K562 (cell line): ENCODE results near the gene NRCAM. TPM values are rescaled to one million over a fixed set of nuclear protein-coding genes. Genes with fewer than 3 reads are reported as not detected.

Source experiments
- ATAC-seq: fragments of 200-7000 bp; cut with Tn5 transposase; 3 replicates; pipeline ENCODE4 v1.9.1; 2020; ENCODE audit warnings: moderate library complexity
- BruUV-seq: library from RNA; stranded (reverse); fragments of 400-500 nt; replicated peaks from 2 replicates; lab custom pipeline; 2021; lab: Mats Ljungman, UMichigan
- CTCF ChIA-PET: fragments of 300-600 bp; formaldehyde crosslinking; extraction: SDS; loops from one replicate; lab custom pipeline; 2021; ENCODE audit warnings: low intra/inter-chr PET ratio; lab: Yijun Ruan, JAX
- POLR2A ChIA-PET: fragments of 300-600, 350-650 bp; sonication (Branson Sonifier 250); formaldehyde crosslinking; extraction: SDS; loops from one replicate; lab custom pipeline; 2021; ENCODE audit warnings: antibody characterized with exemption, inconsistent platforms; lab: Yijun Ruan, JAX
- DNase-seq, 4 experiments: peaks; one replicate each; pipeline versions ENCODE4 v3.0.0 to v3.0.0-alpha.2; 2011 to 2018; ENCODE audit warnings: low spot score in 3 of 4, mixed read lengths in 3 of 4; ENCODE audit errors: extremely low read depth in 1 of 4
- FAIRE-seq: peaks from 2 replicates; lab custom pipeline; 2011; peaks lifted over from hg19 to GRCh38; lab: Jason Lieb, UNC
- H2AFZ ChIP-seq: 2 replicates; pipeline ENCODE4 v1.6.0; 2011; ENCODE audit warnings: low read depth, low read length, control low read depth, inconsistent platforms
- H3K27ac ChIP-seq: fragments of 200-600 bp; 3 replicates; pipeline ENCODE4 v1.8.0; 2011; ENCODE audit warnings: low read depth, mild to moderate bottlenecking, control low read depth, inconsistent platforms, low read length, moderate library complexity, mixed read lengths; ENCODE audit errors: extremely low read depth
- H3K27me3 ChIP-seq, 2 experiments: fragments of 300-600 bp in 1 of 2; 2 replicates in 1 of 2; 3 replicates in 1 of 2; pipeline versions ENCODE4 v1.6.0 to v1.8.0; 2011; ENCODE audit warnings: inconsistent platforms in 2 of 2, low read length in 2 of 2, mild to moderate bottlenecking in 1 of 2, mixed read lengths in 1 of 2, moderate library complexity in 1 of 2; ENCODE audit not compliant: control insufficient read depth in 2 of 2, insufficient read depth in 2 of 2
- H3K36me3 ChIP-seq: fragments of 300-600 bp; 3 replicates; pipeline ENCODE4 v1.8.0; 2011; ENCODE audit warnings: mild to moderate bottlenecking, low read length, inconsistent platforms; ENCODE audit not compliant: control insufficient read depth, insufficient read depth
- H3K4me1 ChIP-seq, 2 experiments: fragments of 200-600 bp in 1 of 2; replicated peaks in 1 of 2; 2 replicates in 1 of 2; 3 replicates in 1 of 2; pipeline versions ENCODE4 v1.5.1 to v1.8.0; 2011; ENCODE audit warnings: inconsistent platforms in 2 of 2, low read length in 2 of 2, mild to moderate bottlenecking in 1 of 2, mixed read lengths in 1 of 2, moderate library complexity in 1 of 2; ENCODE audit not compliant: control insufficient read depth in 2 of 2, insufficient read depth in 2 of 2
- H3K4me2 ChIP-seq: 2 replicates; pipeline ENCODE4 v1.6.1; 2011; ENCODE audit warnings: low read length, control low read depth, inconsistent platforms, mixed read lengths; ENCODE audit not compliant: insufficient read depth
- H3K4me3 ChIP-seq: fragments of 200-600 bp; sonication (generic), shearing (Covaris generic); 2 replicates; pipeline ENCODE4 v1.5.1; 2016; ENCODE audit warnings: control low read depth, inconsistent platforms
- H3K79me2 ChIP-seq: fragments of 200-600 bp; 3 replicates; pipeline ENCODE4 v1.8.0; 2011; ENCODE audit warnings: low read length, inconsistent platforms; ENCODE audit not compliant: control insufficient read depth, insufficient read depth
- H3K9ac ChIP-seq, 2 experiments: 2 replicates each; pipeline versions ENCODE4 v1.6.0 to v1.6.1; 2011; ENCODE audit warnings: low read depth in 2 of 2, low read length in 2 of 2, control low read depth in 1 of 2, inconsistent platforms in 1 of 2, mild to moderate bottlenecking in 1 of 2, mixed read lengths in 1 of 2; ENCODE audit not compliant: insufficient read depth in 1 of 2
- H3K9me1 ChIP-seq: one replicate; pipeline ENCODE4 v1.6.0; 2011; ENCODE audit warnings: inconsistent platforms, mild to moderate bottlenecking, low read length, moderate library complexity; ENCODE audit not compliant: control insufficient read depth, insufficient read depth
- H3K9me3 ChIP-seq: replicated peaks from 2 replicates; pipeline ENCODE4 v1.5.1; 2011; ENCODE audit warnings: low read depth, low read length, inconsistent platforms; ENCODE audit not compliant: control insufficient read depth, insufficient read depth
- H4K20me1 ChIP-seq: replicated peaks from 2 replicates; pipeline ENCODE4 v1.6.1; 2011; ENCODE audit warnings: low read length, inconsistent platforms, mixed read lengths; ENCODE audit not compliant: control insufficient read depth, insufficient read depth
- BHLHE40 ChIP-seq: IDR thresholded peaks from 2 replicates; pipeline ENCODE4 v1.6.1; 2011; ENCODE audit warnings: low read length, improper control_type of control experiment
- CSDE1 ChIP-seq, 2 experiments: fragments of 450-650 bp; IDR thresholded peaks; 2 replicates each; pipeline ENCODE4 v1.6.1; 2016; ENCODE audit warnings: mild to moderate bottlenecking in 1 of 2
- CTBP1 ChIP-seq: fragments of 450-650 bp; IDR thresholded peaks from 2 replicates; pipeline ENCODE4 v1.6.1; 2016; ENCODE audit warnings: borderline replicate concordance
- FOS ChIP-seq: IDR thresholded peaks from 3 replicates; pipeline ENCODE4 v1.6.1; 2011; ENCODE audit not compliant: insufficient read length; ENCODE audit errors: extremely low read depth
- HDAC3 ChIP-seq: fragments of 450-650 bp; IDR thresholded peaks from 2 replicates; pipeline ENCODE4 v1.6.1; 2018; ENCODE audit warnings: borderline replicate concordance, mild to moderate bottlenecking, moderate library complexity; ENCODE audit not compliant: partially characterized antibody
- MTA3 ChIP-seq: fragments of 450-650 bp; formaldehyde crosslinking; IDR thresholded peaks from 2 replicates; pipeline ENCODE4 v1.6.1; 2017; ENCODE audit warnings: mild to moderate bottlenecking, borderline replicate concordance
- NFE2L1 ChIP-seq: fragments of 450-650 bp; IDR thresholded peaks from 2 replicates; pipeline ENCODE4 v1.6.1; 2016; ENCODE audit warnings: missing genetic modification characterization, low read depth, mild to moderate bottlenecking, missing compliant biosample characterization, moderate library complexity, borderline replicate concordance
- PML ChIP-seq: IDR thresholded peaks from 2 replicates; pipeline ENCODE4 v1.6.1; 2012; ENCODE audit warnings: low read length, inconsistent platforms
- POLR3A ChIP-seq: IDR thresholded peaks from 2 replicates; pipeline ENCODE4 v1.6.1; 2011; ENCODE audit warnings: borderline replicate concordance, mild to moderate bottlenecking, moderate library complexity; ENCODE audit not compliant: insufficient read length, insufficient read depth; ENCODE audit errors: extremely low read depth
- PRPF4 ChIP-seq: fragments of 200-400 bp; formaldehyde crosslinking; IDR thresholded peaks from one replicate; pipeline ENCODE4 v1.6.1; 2017; ENCODE audit warnings: low read length, low read depth, mild to moderate bottlenecking; ENCODE audit not compliant: insufficient read depth, poor library complexity, severe bottlenecking
- RBM17 ChIP-seq: fragments of 200-400 bp; formaldehyde crosslinking; IDR thresholded peaks from 2 replicates; pipeline ENCODE4 v1.6.1; 2017; ENCODE audit warnings: low read depth, mild to moderate bottlenecking, low read length, borderline replicate concordance
- SRSF9 ChIP-seq: fragments of 200-400 bp; formaldehyde crosslinking; IDR thresholded peaks from 2 replicates; pipeline ENCODE4 v1.6.1; 2017; ENCODE audit warnings: low read depth, low read length, borderline replicate concordance
- TGIF2 ChIP-seq: sonication (generic); formaldehyde crosslinking; IDR thresholded peaks from 2 replicates; pipeline ENCODE4 v1.8.1; 2022; ENCODE audit warnings: mild to moderate bottlenecking, missing genetic modification reagents, moderate library complexity
- ZFP36 ChIP-seq: fragments of 150-350 bp; IDR thresholded peaks from 2 replicates; pipeline ENCODE4 v1.6.1; 2018; ENCODE audit warnings: low read length, low read depth; ENCODE audit not compliant: partially characterized antibody
- ZNF280A ChIP-seq: fragments of 450-650 bp; IDR thresholded peaks from 2 replicates; pipeline ENCODE4 v1.6.1; 2018; ENCODE audit warnings: mild to moderate bottlenecking, low read depth; ENCODE audit not compliant: partially characterized antibody
- ZNF445 ChIP-seq: fragments of 250-450 bp; sonication (Bioruptor Pico); IDR thresholded peaks from 2 replicates; pipeline ENCODE4 v1.4.0; 2020; ENCODE audit warnings: low read depth, mild to moderate bottlenecking, moderate library complexity
- WGBS: fragments of 100-300 bp; shearing (Covaris generic); methylation state at CpG from one replicate; pipeline ENCODE4 v1.1.6; 2016; ENCODE audit warnings: low coverage, mixed read lengths; ENCODE audit not compliant: insufficient coverage; ENCODE audit errors: missing lambda C conversion rate; 5-methylcytosine and 5-hydroxymethylcytosine counted together
- in situ Hi-C: fragments of 300-500 bp; cut with MboI; formaldehyde crosslinking; loops from 4 replicates; pipeline ENCODE4 v1.15.0; 2018; ENCODE audit warnings: inconsistent platforms, mixed read lengths
- intact Hi-C: fragments of 100-400 bp; cut with micrococcal nuclease; formaldehyde crosslinking; loops from 2 replicates; pipeline ENCODE4 v1.14.2; 2022
- polyA plus RNA-seq, 8 experiments: library from polyadenylated mRNA; depleted of rRNA in 4 of 8; stranded (reverse) in 5 of 8; unstranded in 3 of 8; fragments of >200 nt; fragmentation: Nextera tagmentation in 2 of 8; fragmentation: Illumina TruSeq in 1 of 8; extraction: Ambion mirVana in 2 of 8; extraction: Trizol in 1 of 8; gene quantifications; 2 replicates each; pipeline versions ENCODE4 v1.2.1 to v1.2.3, GENCODE V29; 2011 to 2014; ENCODE audit warnings: inconsistent platforms in 1 of 8, missing spikeins in 1 of 8
- total RNA-seq, 7 experiments: library from RNA; depleted of rRNA in 6 of 7; stranded (reverse); fragments of >200 nt in 6 of 7; fragmentation: Illumina TruSeq in 2 of 7; extraction: Trizol in 2 of 7; gene quantifications; 2 replicates each; pipeline versions ENCODE4 v1.2.1 to v1.2.3, GENCODE V29; 2011 to 2021; ENCODE audit warnings: low replicate concordance in 1 of 7
- TF ChIP-seq, protein P1 (sequence below): fragments of 450-650 bp; IDR thresholded peaks from 2 replicates; pipeline ENCODE4 v1.6.1; 2018; ENCODE audit not compliant: partially characterized antibody

NRCAM gene
- total and polyA plus RNA-seq, 9 of the 15 experiments (the other 6 are each of a cell fraction or from before 2014, with no cell fraction given), result 0.03 to 0.54 (median 0.12) TPM; not detected in 1

DNA sequence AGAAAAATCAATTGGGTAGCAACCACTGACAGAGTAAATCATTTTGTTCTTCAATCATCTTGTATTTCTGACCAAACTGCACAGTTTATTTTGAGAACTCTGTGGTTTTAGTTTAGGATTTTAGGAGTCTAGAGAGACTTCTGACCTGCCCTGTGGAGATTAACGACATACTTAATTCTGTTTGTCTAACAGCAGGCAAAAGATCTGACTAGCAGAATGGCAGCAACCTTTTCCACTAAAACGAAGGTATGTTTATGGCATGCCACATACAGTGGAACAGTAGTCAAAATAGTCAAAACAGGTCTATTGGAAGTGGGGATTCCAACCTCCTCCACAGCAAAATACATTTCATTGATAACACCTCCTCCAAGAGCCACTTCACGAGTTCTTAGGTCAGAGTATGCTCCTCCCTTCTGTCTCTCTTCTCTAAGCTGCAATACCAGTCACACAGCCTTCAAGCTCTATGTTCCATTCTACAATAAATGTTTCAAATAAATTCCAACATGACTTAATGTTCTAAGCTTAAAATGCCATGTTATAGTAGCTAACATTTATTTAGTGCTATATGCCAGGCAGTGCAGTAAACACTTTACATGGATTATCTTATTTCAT lies 34.4 kb downstream of the NRCAM start:
- 3% methylated on average over 3 of the region's 3 CpGs for WGBS
- Histone ChIP-seq H3K36me3 (no peaks in the 10 kb centered on the region), H3K4me1 (peaks cover 0 to 3% of the 10 kb centered on the region in 2 experiments; a peak in 2 of 5 replicates), H3K9ac (no peak overlapping the region), H3K9me3 (no peaks in the 10 kb centered on the region), H2AFZ (no peak overlapping the region), H3K4me2 (no peak overlapping the region), H3K79me2 (no peaks in the 10 kb centered on the region), H4K20me1 (no peaks in the 10 kb centered on the region), H3K9me1 (no peaks in the 10 kb centered on the region), H3K4me3 (no peak overlapping the region), H3K27ac (no peak overlapping the region), H3K27me3 (peaks cover 3 to 7% of the 10 kb centered on the region in 2 experiments; a peak in 2 of 5 replicates)
- ChIA-PET POLR2A (interaction anchor here (0.8 to 1.6 kb wide), 2 partner anchors 8 to 10 kb away, joined by 4 to 5 read pairs; no protein-coding TSS in a partner anchor), CTCF (no interaction called here)
- DNase-seq (no peak), ATAC-seq (no peak), FAIRE-seq (no peak)
- intact Hi-C loops, result no loop called here
- in situ Hi-C loops, result no loop called here
- no TSS peak for BruUV-seq
- no peak for TF ChIP-seq RBM17
- TF ChIP-seq ZFP36, result no peak
- TF ChIP-seq BHLHE40, result no peak
- TF ChIP-seq, protein P1, sequence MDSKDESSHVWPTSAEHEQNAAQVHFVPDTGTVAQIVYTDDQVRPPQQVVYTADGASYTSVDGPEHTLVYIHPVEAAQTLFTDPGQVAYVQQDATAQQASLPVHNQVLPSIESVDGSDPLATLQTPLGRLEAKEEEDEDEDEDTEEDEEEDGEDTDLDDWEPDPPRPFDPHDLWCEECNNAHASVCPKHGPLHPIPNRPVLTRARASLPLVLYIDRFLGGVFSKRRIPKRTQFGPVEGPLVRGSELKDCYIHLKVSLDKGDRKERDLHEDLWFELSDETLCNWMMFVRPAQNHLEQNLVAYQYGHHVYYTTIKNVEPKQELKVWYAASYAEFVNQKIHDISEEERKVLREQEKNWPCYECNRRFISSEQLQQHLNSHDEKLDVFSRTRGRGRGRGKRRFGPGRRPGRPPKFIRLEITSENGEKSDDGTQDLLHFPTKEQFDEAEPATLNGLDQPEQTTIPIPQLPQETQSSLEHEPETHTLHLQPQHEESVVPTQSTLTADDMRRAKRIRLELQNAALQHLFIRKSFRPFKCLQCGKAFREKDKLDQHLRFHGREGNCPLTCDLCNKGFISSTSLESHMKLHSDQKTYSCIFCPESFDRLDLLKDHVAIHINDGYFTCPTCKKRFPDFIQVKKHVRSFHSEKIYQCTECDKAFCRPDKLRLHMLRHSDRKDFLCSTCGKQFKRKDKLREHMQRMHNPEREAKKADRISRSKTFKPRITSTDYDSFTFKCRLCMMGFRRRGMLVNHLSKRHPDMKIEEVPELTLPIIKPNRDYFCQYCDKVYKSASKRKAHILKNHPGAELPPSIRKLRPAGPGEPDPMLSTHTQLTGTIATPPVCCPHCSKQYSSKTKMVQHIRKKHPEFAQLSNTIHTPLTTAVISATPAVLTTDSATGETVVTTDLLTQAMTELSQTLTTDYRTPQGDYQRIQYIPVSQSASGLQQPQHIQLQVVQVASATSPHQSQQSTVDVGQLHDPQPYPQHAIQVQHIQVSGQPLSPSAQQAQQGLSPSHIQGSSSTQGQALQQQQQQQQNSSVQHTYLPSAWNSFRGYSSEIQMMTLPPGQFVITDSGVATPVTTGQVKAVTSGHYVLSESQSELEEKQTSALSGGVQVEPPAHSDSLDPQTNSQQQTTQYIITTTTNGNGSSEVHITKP, result no peak
- no peak for TF ChIP-seq PRPF4
- TF ChIP-seq PML, result no peak
- no peak for TF ChIP-seq NFE2L1
- no peak for TF ChIP-seq SRSF9
- TF ChIP-seq ZNF445 (CRISPR knock-in tag), result no peak
- no peak for TF ChIP-seq FOS
- no peak for TF ChIP-seq CSDE1 (IDR thresholded peaks at IDR 0.05)
- TF ChIP-seq ZNF280A, result no peak
- TF ChIP-seq MTA3, result no peak
- TF ChIP-seq POLR3A, result no peak
- TF ChIP-seq CTBP1, result no peak
- no peak for TF ChIP-seq TGIF2
- no peak for TF ChIP-seq HDAC3
